Gastrocnemius medialis (tissue), 4 donors: ENCODE data around the gene LUZP1.
A peak's percentile ranks its signal among the peaks of the same experiment; 100 is the strongest.

Experiments used
- CTCF ChIP-seq, 5 experiments: fragments of 450-650 bp in 3 of 5; fragments of 200-600 bp in 2 of 5; sonication (generic) in 2 of 5; IDR thresholded peaks in 4 of 5; conservative IDR thresholded peaks in 1 of 5; 1 replicate in 4 of 5; 2 replicates in 1 of 5; pipeline ENCODE4 v1.5.1; 2016 to 2019; ENCODE audit warnings: antibody characterized with exemption in 5 of 5, mild to moderate bottlenecking in 3 of 5, moderate library complexity in 3 of 5
- POLR2A ChIP-seq, 2 donors: fragments of 450-650 bp; IDR thresholded peaks; one replicate each; pipeline ENCODE4 v1.6.1; 2017; ENCODE audit warnings: antibody characterized with exemption in 2 of 2, mild to moderate bottlenecking in 2 of 2, moderate library complexity in 2 of 2

- TF ChIP-seq POLR2A (IDR thresholded peaks at IDR 0.05) = no peak
- TF ChIP-seq CTCF (IDR thresholded peaks at IDR 0.05 in 4 of 5, conservative IDR thresholded peaks at IDR 0.05 in 1 of 5) = peak in 4 of 5 experiments; percentile 41 to 61 (median 54)
These were observed 48.2 kb upstream of the LUZP1 start for GRCh38 chr1:23216771-23217420.
